OCI-M1 (cell line): ENCODE results near the gene SUN1.

Source experiments
- DNase-seq: peaks from one replicate; lab custom pipeline; 2025; lab: John Stamatoyannopoulos, UW

SUN1 gene

GRCh38 chr7:892648-893593 lies 60.6 kb downstream of the SUN1 start:
- DNase-seq: no peak

GRCh38 chr7:893686-894085 lies 61.4 kb downstream of the SUN1 start:
- no peak for DNase-seq

DNA sequence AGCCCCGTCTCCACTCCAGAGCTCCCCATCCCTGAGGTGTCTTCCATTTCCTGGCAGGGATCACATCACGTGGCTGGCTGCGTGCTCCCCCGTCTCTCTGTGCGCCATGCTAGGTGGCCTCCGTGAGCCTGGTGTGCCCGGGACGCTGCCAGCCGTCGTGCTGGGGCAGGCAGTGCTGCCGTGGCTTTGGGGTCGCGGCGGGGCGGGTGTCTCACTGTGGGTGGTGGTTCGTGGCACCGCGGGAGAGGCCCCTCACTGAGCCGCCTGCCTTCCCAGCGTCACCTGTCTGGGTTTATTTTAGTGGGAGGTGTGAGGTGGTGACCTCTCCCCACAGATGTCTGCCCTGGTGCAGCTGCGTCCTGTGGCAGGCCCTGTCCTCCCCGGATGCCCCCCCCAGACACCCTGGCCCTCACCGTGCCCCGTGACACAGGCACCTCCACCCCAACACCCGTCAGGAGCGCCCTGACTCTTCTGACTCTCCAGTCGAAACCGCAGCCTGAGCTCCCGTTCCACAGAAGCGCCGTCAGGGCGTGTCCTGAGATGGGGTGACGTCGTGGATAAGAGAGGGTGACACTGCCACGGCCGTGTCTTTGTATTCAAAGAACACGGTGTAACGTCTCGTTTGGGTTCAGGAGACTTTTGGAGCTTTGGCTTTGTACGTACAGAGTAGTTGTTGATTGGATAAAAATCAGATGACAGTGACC lies 62.0 kb downstream of the SUN1 start:
- DNase-seq: no peak

GRCh38 chr7:894927-895450 lies 62.7 kb downstream of the SUN1 start:
- DNase-seq: no peak

GRCh38 chr7:895451-896052 lies 63.3 kb downstream of the SUN1 start:
- DNase-seq: no peak

DNA sequence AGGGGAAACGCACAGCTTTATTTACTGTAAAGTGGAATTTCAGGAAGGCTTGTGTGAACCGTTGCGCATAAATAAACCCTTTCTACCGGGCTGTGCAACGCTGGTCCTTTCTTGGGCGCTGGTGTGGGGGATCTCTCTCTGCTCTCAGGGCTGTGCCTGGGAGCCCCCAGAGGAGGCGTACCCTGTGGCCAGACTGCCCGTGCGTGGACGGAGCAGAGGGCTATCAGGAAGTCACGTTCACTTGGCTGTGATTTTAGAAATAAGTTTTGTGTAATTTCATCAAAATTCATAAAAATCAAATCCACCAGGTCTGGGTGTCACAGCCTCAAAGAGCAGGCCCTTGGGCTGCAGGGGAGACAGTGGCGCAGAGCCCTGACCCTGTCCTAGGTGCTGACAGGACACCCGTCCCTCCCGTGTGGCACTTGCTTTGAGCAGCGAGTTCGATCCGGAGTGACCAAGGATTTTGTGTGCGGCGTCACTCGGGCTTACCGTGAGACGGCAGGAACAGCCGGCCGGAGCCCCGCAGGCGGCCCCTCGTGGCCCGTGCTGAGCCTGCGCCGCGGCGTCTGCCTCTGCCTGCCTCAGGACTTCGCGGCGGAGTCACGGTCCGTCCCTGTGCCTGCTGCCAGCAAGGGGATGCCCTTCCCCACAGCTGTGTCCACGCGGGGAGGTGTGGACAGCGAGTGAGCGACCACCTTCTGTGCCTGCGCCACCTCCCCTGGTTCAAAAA lies 64.2 kb downstream of the SUN1 start:
- no peak for DNase-seq

DNA sequence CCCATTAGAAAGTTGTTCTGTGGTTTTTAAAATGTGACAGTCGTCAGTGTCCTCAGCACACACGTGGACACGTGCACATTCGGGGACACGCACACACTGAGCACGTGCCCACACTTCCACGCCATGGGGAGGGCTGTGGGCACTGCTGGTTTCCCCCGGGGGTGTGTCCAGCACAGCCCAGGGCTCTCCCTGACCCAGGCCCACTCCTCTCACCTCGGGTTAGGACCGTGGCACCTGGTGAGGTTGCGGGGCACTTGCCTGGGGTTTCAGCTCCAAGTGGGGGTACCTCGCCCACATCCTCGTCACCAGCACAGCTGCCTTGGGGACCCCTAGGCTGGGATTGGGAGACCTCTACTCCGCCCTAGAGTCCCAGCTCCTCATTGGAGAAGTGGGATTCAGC lies 64.8 kb downstream of the SUN1 start:
- DNase-seq: no peak

DNA sequence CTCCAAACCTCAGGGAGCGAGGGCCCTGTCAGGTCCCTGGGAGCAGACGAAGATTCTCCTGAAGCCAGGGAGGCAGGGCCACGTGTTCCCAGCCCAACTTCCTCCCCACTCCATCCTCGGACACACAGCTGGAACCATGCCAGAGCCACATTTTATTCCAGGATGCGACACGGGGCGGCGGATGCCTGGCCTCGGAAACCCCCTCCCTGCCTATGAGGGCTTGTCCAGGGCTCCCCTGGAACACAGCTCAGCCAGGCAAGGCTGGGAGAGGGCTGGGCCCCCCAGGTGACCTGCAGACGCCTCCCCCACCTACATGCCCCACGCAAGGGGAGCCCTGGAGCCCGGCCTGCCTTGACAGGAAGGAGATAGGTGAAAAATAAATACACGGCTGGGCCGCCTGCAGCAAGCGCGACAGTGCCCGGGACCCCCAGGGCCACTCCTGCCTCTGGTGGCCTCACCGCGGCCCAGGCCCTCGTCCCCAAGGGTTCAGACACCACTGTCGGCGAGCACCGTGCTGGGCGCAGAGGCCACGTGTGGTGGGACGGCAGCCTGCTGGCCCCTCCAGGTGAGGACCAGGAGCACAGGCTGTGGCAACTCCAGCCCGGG lies 65.6 kb downstream of the SUN1 start:
- DNase-seq: no peak

- DNase-seq: no peak
Measured at GRCh38 chr7:898460-898854, 66.2 kb downstream of the SUN1 start.

DNA sequence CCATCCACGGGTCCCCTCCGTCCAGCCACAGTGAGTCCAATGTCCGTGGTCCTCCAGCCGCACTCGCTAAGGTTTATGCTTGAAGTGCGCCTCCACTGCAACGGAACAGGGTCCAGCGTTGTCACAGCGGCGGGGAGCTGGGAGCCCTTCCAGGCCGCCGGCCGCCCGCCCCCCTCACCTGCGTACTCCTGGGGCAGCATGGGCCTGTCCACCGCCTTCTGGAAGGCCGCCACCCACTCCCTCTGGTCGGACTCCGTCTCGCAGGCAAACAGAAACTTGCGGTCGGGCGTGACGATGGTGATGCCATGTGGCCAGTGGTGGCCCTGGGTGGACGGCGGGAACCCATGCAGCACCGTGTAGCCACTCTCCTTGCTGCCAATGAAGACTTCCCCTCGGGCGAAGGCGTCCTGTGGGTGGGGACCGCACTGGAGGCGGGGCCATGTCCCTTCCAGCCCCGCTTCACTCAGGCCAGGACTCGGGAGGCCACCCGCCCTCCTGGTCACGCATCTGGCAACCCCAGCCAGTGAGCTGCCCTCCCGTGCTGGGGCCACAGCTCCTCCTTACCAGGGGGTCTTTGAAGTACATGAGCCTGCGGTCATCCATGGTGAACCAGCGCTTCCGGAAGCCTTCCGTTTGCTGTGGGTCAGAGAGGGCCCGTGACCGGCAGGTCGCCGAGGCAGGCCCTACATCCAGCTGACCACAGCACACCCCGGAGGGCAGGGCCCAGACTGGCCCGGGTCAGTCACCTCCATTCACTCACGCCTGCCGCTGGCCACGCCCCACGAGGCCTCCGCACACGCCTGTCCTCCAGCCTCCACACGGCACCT lies 66.8 kb downstream of the SUN1 start:
- DNase-seq: no peak

DNA sequence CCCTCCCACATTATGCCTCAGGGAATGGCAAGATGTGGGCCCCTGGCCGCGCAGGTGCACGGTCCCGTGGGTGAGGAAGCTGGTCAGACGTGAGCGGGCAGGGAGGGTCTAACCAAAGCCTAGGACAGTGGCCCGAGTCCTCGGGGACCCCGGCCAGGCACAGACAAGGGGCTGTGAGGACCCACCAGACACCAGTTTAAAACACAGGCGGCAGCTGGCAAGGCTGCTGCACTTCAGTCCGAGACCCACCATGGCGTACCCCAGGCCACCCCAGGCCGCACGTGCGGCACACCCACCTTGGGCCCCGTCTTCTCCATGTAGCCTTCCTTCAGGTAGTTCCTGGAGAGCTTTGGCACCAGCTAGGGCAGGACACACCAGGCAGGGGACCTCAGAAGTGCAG lies 67.5 kb downstream of the SUN1 start:
- no peak for DNase-seq

- DNase-seq: no peak
Measured at GRCh38 chr7:900331-901040, 68.2 kb downstream of the SUN1 start.

DNA sequence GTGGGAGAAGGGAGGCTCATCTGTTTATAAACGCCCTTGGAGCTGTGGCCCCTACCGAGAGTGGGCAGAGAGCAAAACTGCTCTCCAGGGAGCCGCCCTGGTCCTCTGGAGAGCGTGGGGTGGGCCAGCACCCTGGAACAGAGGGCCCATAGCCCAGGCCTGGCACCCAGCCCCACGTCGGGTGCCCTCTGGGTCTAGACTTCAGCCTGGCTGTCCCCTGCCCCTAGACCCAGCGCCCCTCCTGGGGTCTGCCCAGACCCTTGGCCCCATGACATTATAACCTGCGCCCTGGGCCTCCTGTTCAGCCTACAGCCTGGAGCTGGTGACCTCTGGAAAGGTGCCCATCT lies 68.7 kb downstream of the SUN1 start:
- no peak for DNase-seq

GRCh38 chr7:901388-902154 lies 69.3 kb downstream of the SUN1 start:
- peak; percentile 90 for DNase-seq

DNA sequence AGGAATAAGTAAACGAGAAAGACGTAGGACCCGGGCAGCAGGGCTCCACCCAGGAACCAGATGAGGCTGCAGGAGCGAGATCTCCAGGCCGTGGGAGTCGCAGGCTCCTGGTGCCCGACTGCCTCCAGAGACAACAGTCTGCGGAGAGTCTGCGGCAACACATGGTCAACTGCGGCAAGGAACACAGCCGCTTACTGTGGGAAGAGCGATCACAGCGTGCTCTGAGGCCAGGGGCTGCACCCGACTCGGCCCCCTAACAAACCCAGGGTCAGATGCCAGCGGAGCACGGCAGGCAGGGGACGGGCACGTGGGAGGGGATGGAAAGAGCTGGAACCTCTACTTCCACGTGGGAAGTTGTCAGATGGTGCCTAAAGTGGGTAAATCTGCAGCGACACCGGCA lies 70.7 kb downstream of the SUN1 start:
- DNase-seq: no peak

DNA sequence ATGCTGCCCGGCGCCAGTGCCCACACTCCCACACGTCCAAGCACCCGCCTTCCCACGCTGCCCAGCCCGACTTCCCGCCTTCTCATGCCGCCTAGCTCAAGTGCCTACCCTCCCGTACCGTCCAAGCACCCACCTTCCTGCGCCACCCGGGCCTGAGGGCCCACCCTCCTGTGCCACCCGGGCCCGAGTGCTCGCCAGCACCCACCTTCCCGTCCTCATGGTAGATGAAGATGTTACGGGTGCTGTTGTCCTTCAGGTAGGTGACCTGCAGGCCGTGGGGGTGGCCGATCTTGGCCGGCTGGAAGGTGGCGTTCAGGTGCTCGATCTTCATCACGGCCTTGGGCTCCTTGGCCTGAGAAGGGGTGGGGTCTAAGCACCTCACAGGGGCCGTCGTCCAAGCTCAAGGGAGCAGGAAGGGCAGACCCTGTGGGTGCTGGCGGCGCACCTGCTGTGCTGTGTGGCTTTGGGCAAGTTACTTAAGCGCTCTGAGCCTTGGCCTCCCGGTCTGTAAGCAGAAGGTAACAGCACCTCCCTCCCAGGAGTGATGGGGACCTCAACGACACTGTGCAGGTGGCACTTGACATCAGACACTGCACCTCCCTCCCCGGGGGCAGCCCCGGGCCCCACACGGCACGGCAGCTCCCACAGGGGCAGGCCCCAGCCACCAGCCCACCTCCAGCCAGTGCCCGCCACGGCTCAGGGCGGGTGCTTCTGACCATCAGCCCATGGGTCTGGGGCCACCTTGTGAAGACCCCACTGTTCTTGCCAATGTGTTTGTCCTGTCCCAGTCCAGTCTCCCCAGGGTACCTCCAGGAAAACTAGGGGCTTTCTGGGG lies 71.9 kb downstream of the SUN1 start:
- no peak for DNase-seq

- DNase-seq: no peak
Measured at GRCh38 chr7:904847-905246, 72.6 kb downstream of the SUN1 start.

DNA sequence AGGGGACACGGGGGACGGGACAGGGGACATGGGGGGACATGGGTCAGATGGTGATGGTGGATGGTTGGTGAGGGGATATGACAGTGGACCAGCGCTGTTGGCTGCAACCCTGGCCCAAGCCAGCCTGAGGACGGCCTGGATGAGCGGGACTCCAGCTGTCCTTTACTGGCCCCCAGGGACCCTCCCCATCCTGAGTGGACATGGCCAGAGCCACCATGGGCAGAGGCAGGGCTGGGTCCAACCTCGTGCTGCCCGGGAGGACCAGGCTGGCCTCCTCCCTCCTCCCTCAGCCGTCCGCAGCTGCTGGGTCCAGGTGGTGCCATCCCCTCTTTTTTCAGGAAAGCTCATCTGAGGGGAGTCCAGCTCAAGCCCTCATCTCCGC lies 74.5 kb downstream of the SUN1 start:
- DNase-seq: no peak
